ENCODE data around the gene RNF25.
A peak's percentile ranks its signal among the peaks of the same experiment; 100 is the strongest.

RNF25 gene

DNA sequence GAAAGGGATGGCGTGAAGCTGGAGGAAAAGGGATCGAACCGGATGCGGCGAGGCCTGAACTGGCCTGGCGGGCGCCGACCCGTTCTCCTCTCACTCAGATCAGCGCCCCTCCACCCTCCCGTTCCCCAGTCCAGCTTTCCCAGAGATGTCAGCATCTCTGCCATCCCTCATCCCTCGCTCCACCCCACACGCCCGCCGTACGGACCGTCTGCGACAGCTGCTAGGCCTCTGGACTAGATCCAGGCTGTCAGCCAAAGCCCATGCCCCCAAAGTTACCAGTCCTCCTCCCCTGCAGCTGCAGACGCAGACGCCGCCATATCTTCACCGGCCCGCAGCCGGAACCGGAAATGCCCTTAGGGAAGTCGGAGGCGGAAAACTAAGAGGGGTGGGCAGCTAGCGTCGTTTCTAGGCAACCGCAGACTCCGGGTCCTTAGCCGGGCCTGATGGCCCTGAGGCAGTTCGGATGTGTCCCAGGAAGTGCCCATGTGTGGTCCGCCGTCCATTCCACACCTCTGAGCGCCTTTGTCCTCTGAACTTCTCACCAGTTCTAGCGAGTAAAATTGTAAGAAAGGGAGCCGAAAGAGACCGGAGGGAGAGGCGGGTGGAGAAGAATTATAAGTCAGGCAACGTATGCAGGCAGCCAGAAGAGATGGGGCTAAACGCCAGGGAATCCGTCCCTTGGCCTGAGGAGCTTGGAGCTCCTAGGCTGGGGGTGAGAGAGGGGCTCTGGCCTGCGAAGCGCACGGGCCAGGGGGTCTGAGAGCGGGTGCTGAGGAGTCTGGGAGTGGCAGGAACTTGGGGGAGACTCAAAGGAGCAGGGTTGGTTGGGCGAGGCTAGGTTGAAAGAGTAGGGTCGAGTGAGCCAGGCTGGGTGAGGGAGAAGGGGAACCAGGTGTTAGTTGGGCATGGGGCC, at the start of gene RNF25, which contains the start of gene STK36 (continued):
- TF ChIP-seq, protein P1, sequence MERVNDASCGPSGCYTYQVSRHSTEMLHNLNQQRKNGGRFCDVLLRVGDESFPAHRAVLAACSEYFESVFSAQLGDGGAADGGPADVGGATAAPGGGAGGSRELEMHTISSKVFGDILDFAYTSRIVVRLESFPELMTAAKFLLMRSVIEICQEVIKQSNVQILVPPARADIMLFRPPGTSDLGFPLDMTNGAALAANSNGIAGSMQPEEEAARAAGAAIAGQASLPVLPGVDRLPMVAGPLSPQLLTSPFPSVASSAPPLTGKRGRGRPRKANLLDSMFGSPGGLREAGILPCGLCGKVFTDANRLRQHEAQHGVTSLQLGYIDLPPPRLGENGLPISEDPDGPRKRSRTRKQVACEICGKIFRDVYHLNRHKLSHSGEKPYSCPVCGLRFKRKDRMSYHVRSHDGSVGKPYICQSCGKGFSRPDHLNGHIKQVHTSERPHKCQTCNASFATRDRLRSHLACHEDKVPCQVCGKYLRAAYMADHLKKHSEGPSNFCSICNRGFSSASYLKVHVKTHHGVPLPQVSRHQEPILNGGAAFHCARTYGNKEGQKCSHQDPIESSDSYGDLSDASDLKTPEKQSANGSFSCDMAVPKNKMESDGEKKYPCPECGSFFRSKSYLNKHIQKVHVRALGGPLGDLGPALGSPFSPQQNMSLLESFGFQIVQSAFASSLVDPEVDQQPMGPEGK (tag by site-specific recombination; IDR thresholded peaks at IDR 0.05), result peak; percentile 69
- TF ChIP-seq ZNF426 (tag by site-specific recombination; IDR thresholded peaks at IDR 0.05), result no peak
- no peak for TF ChIP-seq ZNF792 (tag by site-specific recombination; IDR thresholded peaks at IDR 0.05)
- no peak for TF ChIP-seq ZBTB21 (tag by site-specific recombination; IDR thresholded peaks at IDR 0.05)
- TF ChIP-seq ZIC2 (tag by site-specific recombination; IDR thresholded peaks at IDR 0.05), result no peak
- no peak for TF ChIP-seq ZNF140 (tag by site-specific recombination; IDR thresholded peaks at IDR 0.05)
- TF ChIP-seq ZNF555 (tag by site-specific recombination; conservative IDR thresholded peaks at IDR 0.05), result no peak
- TF ChIP-seq, protein P2, sequence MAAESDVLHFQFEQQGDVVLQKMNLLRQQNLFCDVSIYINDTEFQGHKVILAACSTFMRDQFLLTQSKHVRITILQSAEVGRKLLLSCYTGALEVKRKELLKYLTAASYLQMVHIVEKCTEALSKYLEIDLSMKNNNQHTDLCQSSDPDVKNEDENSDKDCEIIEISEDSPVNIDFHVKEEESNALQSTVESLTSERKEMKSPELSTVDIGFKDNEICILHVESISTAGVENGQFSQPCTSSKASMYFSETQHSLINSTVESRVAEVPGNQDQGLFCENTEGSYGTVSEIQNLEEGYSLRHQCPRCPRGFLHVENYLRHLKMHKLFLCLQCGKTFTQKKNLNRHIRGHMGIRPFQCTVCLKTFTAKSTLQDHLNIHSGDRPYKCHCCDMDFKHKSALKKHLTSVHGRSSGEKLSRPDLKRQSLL (tag by site-specific recombination; IDR thresholded peaks at IDR 0.05), result no peak
- TF ChIP-seq KLF8 (tag by site-specific recombination; IDR thresholded peaks at IDR 0.05), result peak; percentile 42; the same call in 1 of the 2 replicates
- 0 out of 2 replicates have a peak, but pooled peaks have one; percentile 36 for TF ChIP-seq ZEB2 (tag by site-specific recombination; IDR thresholded peaks at IDR 0.05)
- TF ChIP-seq, protein P3, sequence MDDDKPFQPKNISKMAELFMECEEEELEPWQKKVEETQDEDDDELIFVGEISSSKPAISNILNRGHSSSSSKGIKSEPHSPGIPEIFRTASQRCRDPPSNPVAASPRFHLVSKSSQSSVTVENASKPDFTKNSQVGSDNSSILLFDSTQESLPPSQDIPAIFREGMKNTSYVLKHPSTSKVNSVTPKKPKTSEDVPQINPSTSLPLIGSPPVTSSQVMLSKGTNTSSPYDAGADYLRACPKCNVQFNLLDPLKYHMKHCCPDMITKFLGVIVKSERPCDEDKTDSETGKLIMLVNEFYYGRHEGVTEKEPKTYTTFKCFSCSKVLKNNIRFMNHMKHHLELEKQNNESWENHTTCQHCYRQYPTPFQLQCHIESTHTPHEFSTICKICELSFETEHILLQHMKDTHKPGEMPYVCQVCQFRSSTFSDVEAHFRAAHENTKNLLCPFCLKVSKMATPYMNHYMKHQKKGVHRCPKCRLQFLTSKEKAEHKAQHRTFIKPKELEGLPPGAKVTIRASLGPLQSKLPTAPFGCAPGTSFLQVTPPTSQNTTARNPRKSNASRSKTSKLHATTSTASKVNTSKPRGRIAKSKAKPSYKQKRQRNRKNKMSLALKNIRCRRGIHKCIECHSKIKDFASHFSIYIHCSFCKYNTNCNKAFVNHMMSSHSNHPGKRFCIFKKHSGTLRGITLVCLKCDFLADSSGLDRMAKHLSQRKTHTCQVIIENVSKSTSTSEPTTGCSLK (tag by site-specific recombination; IDR thresholded peaks at IDR 0.05), result no peak
- TF ChIP-seq SALL2 (tag by site-specific recombination; IDR thresholded peaks at IDR 0.05; ENCODE audit: borderline replicate concordance), result no peak
- no peak for TF ChIP-seq ZNF184 (tag by site-specific recombination; IDR thresholded peaks at IDR 0.05)
- TF ChIP-seq ZNF211 (tag by site-specific recombination; IDR thresholded peaks at IDR 0.05; ENCODE audit: low read depth), result no peak
- TF ChIP-seq ZNF596 (tag by site-specific recombination; IDR thresholded peaks at IDR 0.05), result no peak
- TF ChIP-seq SP3 (tag by site-specific recombination; IDR thresholded peaks at IDR 0.05), result peak; percentile 25; the same call in 1 of the 2 replicates
- no peak for TF ChIP-seq KLF10 (tag by site-specific recombination; IDR thresholded peaks at IDR 0.05)
- no peak for TF ChIP-seq MYNN (tag by site-specific recombination; IDR thresholded peaks at IDR 0.05; ENCODE audit: borderline replicate concordance)
- TF ChIP-seq OSR2 (tag by site-specific recombination; IDR thresholded peaks at IDR 0.05), result no peak
- TF ChIP-seq, protein P4, sequence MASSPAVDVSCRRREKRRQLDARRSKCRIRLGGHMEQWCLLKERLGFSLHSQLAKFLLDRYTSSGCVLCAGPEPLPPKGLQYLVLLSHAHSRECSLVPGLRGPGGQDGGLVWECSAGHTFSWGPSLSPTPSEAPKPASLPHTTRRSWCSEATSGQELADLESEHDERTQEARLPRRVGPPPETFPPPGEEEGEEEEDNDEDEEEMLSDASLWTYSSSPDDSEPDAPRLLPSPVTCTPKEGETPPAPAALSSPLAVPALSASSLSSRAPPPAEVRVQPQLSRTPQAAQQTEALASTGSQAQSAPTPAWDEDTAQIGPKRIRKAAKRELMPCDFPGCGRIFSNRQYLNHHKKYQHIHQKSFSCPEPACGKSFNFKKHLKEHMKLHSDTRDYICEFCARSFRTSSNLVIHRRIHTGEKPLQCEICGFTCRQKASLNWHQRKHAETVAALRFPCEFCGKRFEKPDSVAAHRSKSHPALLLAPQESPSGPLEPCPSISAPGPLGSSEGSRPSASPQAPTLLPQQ (tag by site-specific recombination; IDR thresholded peaks at IDR 0.05), result no peak
- TF ChIP-seq, protein P5, sequence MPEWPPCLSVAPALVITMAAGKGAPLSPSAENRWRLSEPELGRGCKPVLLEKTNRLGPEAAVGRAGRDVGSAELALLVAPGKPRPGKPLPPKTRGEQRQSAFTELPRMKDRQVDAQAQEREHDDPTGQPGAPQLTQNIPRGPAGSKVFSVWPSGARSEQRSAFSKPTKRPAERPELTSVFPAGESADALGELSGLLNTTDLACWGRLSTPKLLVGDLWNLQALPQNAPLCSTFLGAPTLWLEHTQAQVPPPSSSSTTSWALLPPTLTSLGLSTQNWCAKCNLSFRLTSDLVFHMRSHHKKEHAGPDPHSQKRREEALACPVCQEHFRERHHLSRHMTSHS (tag by site-specific recombination; IDR thresholded peaks at IDR 0.05), result no peak
- TF ChIP-seq ZNF658 (tag by site-specific recombination; IDR thresholded peaks at IDR 0.05), result no peak
- no peak for TF ChIP-seq ZSCAN16 (tag by site-specific recombination; IDR thresholded peaks at IDR 0.05)
- peak; percentile 90 for TF ChIP-seq YY2 (tag by site-specific recombination; IDR thresholded peaks at IDR 0.05)
- 0 out of 2 replicates have a peak, but pooled peaks have one; percentile 8 for TF ChIP-seq HOXD13 (CRISPR knock-in tag; IDR thresholded peaks at IDR 0.05; ENCODE audit: borderline replicate concordance)
- TF ChIP-seq GLIS2 (tag by site-specific recombination; IDR thresholded peaks at IDR 0.05), result no peak; the same call in 1 of the 2 replicates
- TF ChIP-seq ZNF776 (tag by site-specific recombination; IDR thresholded peaks at IDR 0.05; ENCODE audit: borderline replicate concordance), result no peak
- no peak for TF ChIP-seq ZNF19 (tag by site-specific recombination; IDR thresholded peaks at IDR 0.05; ENCODE audit: low read depth)
- no peak for TF ChIP-seq ZNF121 (tag by site-specific recombination; IDR thresholded peaks at IDR 0.05)
